CD4-positive, alpha-beta T cell treated with Interleukin-1 beta for 1 hour (primary cell): Measurements from ENCODE around the gene RNF225.
"Not testable (repeated sequence)": the region's sequence is repeated elsewhere in the genome, so short reads cannot be mapped to it uniquely, and the experiment has no call there.

Experiments
- DNase-seq, 2 donors: peaks; one replicate each; pipeline ENCODE4 v3.0.0-alpha.2; 2020 to 2022

The RNF225 gene

GRCh38 chr19:58395220-58395978 lies at the start of gene RNF225:
Gene RNF225, plus strand, starts transcription at chr19:58395656. Its CDS starts 434 bp downstream, at chr19:58396090.
- DNase-seq = no peak

GRCh38 chr19:58346961-58347929 lies 48.2 kb upstream of the RNF225 start:
- peak; percentile 73 to 76 for DNase-seq

GRCh38 chr19:58348080-58348479 lies 47.4 kb upstream of the RNF225 start:
- not testable (repeated sequence) for DNase-seq

- no peak for DNase-seq
Observed at GRCh38 chr19:58349590-58349989, 45.9 kb upstream of the RNF225 start.

GRCh38 chr19:58350001-58350861 lies 45.2 kb upstream of the RNF225 start:
- no peak for DNase-seq

GRCh38 chr19:58350871-58351557 lies 44.4 kb upstream of the RNF225 start:
- DNase-seq = no peak

- no peak for DNase-seq
Observed at GRCh38 chr19:58351558-58351878, 43.9 kb upstream of the RNF225 start.

- no peak for DNase-seq
Observed at GRCh38 chr19:58351990-58352755, 43.3 kb upstream of the RNF225 start.

- DNase-seq = no peak
Observed at GRCh38 chr19:58352760-58353671, 42.4 kb upstream of the RNF225 start, which contains the start of gene A1BG. Gene A1BG, minus strand, starts transcription at chr19:58353492. Its CDS starts 55 bp downstream, at chr19:58353437.

GRCh38 chr19:58353717-58354477 lies 41.6 kb upstream of the RNF225 start:
- DNase-seq = no peak

- no peak for DNase-seq
Observed at GRCh38 chr19:58354478-58355030, 40.9 kb upstream of the RNF225 start.

- DNase-seq = no peak
Observed at GRCh38 chr19:58355215-58355796, 40.1 kb upstream of the RNF225 start.

- peak; percentile 22 for DNase-seq
Observed at GRCh38 chr19:58355908-58356765, 39.3 kb upstream of the RNF225 start.

GRCh38 chr19:58356766-58357480 lies 38.5 kb upstream of the RNF225 start:
- DNase-seq = no peak

- no peak for DNase-seq
Observed at GRCh38 chr19:58357481-58358145, 37.8 kb upstream of the RNF225 start.

- no peak for DNase-seq
Observed at GRCh38 chr19:58361900-58362271, 33.6 kb upstream of the RNF225 start.
